H1 (cell line): Measurements from ENCODE around the gene MRPL39. TPM values are rescaled to one million over a fixed set of nuclear protein-coding genes. Genes with fewer than 3 reads are reported as not detected.

Experiments used
- RAD21 ChIP-seq, 2 experiments: IDR thresholded peaks in 1 of 2; conservative IDR thresholded peaks in 1 of 2; 2 replicates each; pipeline ENCODE4 v1.6.1; 2011; ENCODE audit warnings: low read depth in 2 of 2, low read length in 2 of 2, improper control_type of control experiment in 1 of 2, inconsistent platforms in 1 of 2, mild to moderate bottlenecking in 1 of 2, moderate library complexity in 1 of 2
- polyA plus RNA-seq, 7 experiments: library from polyadenylated mRNA; depleted of rRNA in 3 of 7; stranded (reverse) in 5 of 7; unstranded in 2 of 7; fragments of >200 nt in 5 of 7; fragments of 200-250 nt in 2 of 7; gene quantifications; 1 replicate in 5 of 7; 2 replicates in 1 of 7; 4 replicates in 1 of 7; pipeline versions ENCODE4 v1.2.1 to v1.2.3, GENCODE V29; 2011 to 2013; ENCODE audit warnings: missing spikeins in 2 of 7, mixed read lengths in 2 of 7
- total RNA-seq: library from RNA; stranded (reverse); fragmentation: NEBNext Ultra II Directional; extraction: Animal tissue kit (Norgen Biotek cat#: 25700); gene quantifications from 2 replicates; pipeline ENCODE4 v1.2.1, GENCODE V29; 2021

Gene MRPL39
- total and polyA plus RNA-seq, 2 of the 8 experiments (the other 6 are each of a cell fraction or from before 2014, with no cell fraction given), result 20.3 to 43.2 TPM

DNA sequence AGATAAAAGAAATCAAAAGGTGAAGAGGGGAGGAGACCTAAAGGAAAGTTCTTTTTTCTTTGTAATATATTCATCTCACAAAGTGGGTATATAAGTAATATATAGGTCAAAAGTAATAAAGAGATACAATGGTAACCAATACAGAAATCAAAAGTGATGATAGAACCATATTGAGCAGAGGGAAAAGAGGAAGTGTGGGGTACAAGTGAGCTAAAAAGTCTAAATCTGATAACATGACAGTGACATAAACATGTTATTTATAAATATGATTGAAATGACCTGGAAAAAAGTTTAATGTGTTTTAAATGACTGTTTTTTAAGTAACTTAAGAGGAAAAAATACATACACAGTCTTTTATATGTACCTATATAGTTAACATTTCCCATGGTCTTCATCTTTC is 70.5 kb downstream of the MRPL39 start (continued):
- no peak for TF ChIP-seq RAD21 (IDR thresholded peaks at IDR 0.05 in 1 of 2, conservative IDR thresholded peaks at IDR 0.05 in 1 of 2; ENCODE audit: low read depth in 2 of 2, low read length in 2 of 2)
